Astrocyte (in vitro differentiated cells and primary cell): ENCODE measurements around the gene OR4K17. TPM values are rescaled to one million over a fixed set of nuclear protein-coding genes. Genes with fewer than 3 reads are reported as not detected.
"Not testable (repeated sequence)": the region's sequence is repeated elsewhere in the genome, so short reads cannot be mapped to it uniquely, and the experiment has no call there.

Experiments used
- DNase-seq: peaks from one replicate; pipeline ENCODE4 v3.0.0-alpha.2; 2010; ENCODE audit warnings: low read depth
- FAIRE-seq: peaks from 2 replicates; lab custom pipeline; 2011; peaks lifted over from hg19 to GRCh38; lab: Jason Lieb, UNC
- H2AFZ ChIP-seq: 2 replicates; pipeline ENCODE4 v1.6.0; 2012; ENCODE audit warnings: low read depth, low read length, inconsistent platforms
- H3K27ac ChIP-seq: 2 replicates; pipeline ENCODE4 v1.5.1; 2011; ENCODE audit warnings: low read depth, low read length, inconsistent platforms
- H3K27me3 ChIP-seq: 2 replicates; pipeline ENCODE4 v1.6.0; 2011; ENCODE audit warnings: low read length, inconsistent platforms; ENCODE audit not compliant: insufficient read depth
- H3K36me3 ChIP-seq: 2 replicates; pipeline ENCODE4 v1.5.1; 2011; ENCODE audit warnings: low read length, inconsistent platforms; ENCODE audit not compliant: insufficient read depth
- H3K4me1 ChIP-seq: 2 replicates; pipeline ENCODE4 v1.5.1; 2011; ENCODE audit warnings: low read length, inconsistent platforms; ENCODE audit not compliant: insufficient read depth
- H3K4me2 ChIP-seq: 2 replicates; pipeline ENCODE4 v1.6.0; 2012; ENCODE audit warnings: low read length, inconsistent platforms
- H3K4me3 ChIP-seq: 2 replicates; pipeline ENCODE4 v1.5.1; 2011; ENCODE audit warnings: low read depth, mild to moderate bottlenecking, low read length, inconsistent platforms; ENCODE audit not compliant: insufficient read depth
- H3K79me2 ChIP-seq: 2 replicates; pipeline ENCODE4 v1.6.0; 2012; ENCODE audit warnings: mild to moderate bottlenecking, low read length, inconsistent platforms; ENCODE audit not compliant: insufficient read depth
- H3K9ac ChIP-seq: 2 replicates; pipeline ENCODE4 v1.6.0; 2012; ENCODE audit warnings: mild to moderate bottlenecking, low read length, inconsistent platforms
- H3K9me3 ChIP-seq: 2 replicates; pipeline ENCODE4 v1.5.1; 2012; ENCODE audit warnings: low read depth, mild to moderate bottlenecking, low read length, inconsistent platforms; ENCODE audit not compliant: insufficient read depth
- H4K20me1 ChIP-seq: 2 replicates; pipeline ENCODE4 v1.6.0; 2012; ENCODE audit warnings: low read length, inconsistent platforms; ENCODE audit not compliant: insufficient read depth
- H3K27ac Mint-ChIP-seq: one replicate; pipeline ENCODE4 v1.8.0; 2021; ENCODE audit warnings: mild to moderate bottlenecking, mixed read lengths; ENCODE audit not compliant: unreplicated experiment
- H3K27me3 Mint-ChIP-seq: one replicate; pipeline ENCODE4 v1.8.0; 2021; ENCODE audit warnings: low read depth, mixed read lengths; ENCODE audit not compliant: unreplicated experiment
- H3K36me3 Mint-ChIP-seq: one replicate; pipeline ENCODE4 v1.8.0; 2021; ENCODE audit warnings: low read depth, mixed read lengths; ENCODE audit not compliant: unreplicated experiment
- H3K4me1 Mint-ChIP-seq: one replicate; pipeline ENCODE4 v1.8.0; 2021; ENCODE audit warnings: low read depth, mixed read lengths; ENCODE audit not compliant: unreplicated experiment
- H3K4me3 Mint-ChIP-seq: one replicate; pipeline ENCODE4 v1.8.0; 2021; ENCODE audit warnings: mild to moderate bottlenecking, moderate library complexity, mixed read lengths; ENCODE audit not compliant: unreplicated experiment
- H3K9me3 Mint-ChIP-seq: one replicate; pipeline ENCODE4 v1.8.0; 2021; ENCODE audit warnings: mild to moderate bottlenecking, mixed read lengths; ENCODE audit not compliant: unreplicated experiment
- EZH2 ChIP-seq: IDR thresholded peaks from 2 replicates; pipeline ENCODE4 v1.6.1; 2012; ENCODE audit warnings: mild to moderate bottlenecking, low read length, inconsistent platforms; ENCODE audit not compliant: insufficient read depth
- total RNA-seq: library from RNA; stranded (reverse); gene quantifications from 2 replicates; pipeline ENCODE4 v1.2.1, GENCODE V29; 2021
- TF ChIP-seq, protein P1 (sequence below): IDR thresholded peaks from 2 replicates; pipeline ENCODE4 v1.5.1; 2011; ENCODE audit warnings: low read depth, mild to moderate bottlenecking, inconsistent platforms, low read length, moderate library complexity; ENCODE audit not compliant: insufficient read depth

OR4K17 gene
- total RNA-seq, 1 donor from 2014 or later = not detected

DNA sequence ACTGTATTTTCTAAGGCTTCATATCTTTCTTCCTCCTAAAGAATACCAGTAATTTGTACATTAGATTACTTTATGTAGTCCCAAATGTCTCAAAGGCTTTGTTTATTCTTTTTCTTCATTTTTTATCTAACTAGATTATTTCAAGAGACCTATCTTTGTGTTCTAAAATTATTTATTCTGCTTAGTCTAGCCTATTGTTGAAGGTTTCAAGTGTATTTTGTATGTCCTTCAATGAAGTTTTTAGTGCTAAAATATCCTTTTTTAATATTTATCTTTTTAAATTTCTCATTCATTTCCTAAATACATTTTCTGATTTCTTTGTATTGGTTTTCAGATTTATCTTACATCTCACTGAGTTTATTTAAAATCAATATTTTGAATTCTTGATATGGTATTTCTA lies 53.9 kb downstream of the OR4K17 start:
- peaks cover 7% of the 10 kb centered on the region for H3K9me3 Mint-ChIP-seq
- FAIRE-seq = no peak

GRCh38 chr14:20167091-20167490 lies 56.6 kb downstream of the OR4K17 start:
- DNase-seq = no peak
- Mint-ChIP-seq H3K4me3 (no peak overlapping the region), H3K9me3 (peaks cover 7% of the 10 kb centered on the region), H3K27me3 (no peaks in the 10 kb centered on the region), H3K36me3 (no peaks in the 10 kb centered on the region), H3K27ac (no peak overlapping the region), H3K4me1 (no peaks in the 10 kb centered on the region)
- FAIRE-seq = no peak
- no peaks in the 10 kb centered on the region for H3K79me2 ChIP-seq
- no peaks in the 10 kb centered on the region for H3K4me1 ChIP-seq
- no peak overlapping the region for H3K4me2 ChIP-seq
- H3K9ac ChIP-seq = no peak overlapping the region
- H3K36me3 ChIP-seq = no peaks in the 10 kb centered on the region
- H3K9me3 ChIP-seq = peaks cover 6% of the 10 kb centered on the region
- no peak overlapping the region for H2AFZ ChIP-seq
- H3K4me3 ChIP-seq = no peak overlapping the region
- no peaks in the 10 kb centered on the region for H3K27me3 ChIP-seq
- H4K20me1 ChIP-seq = no peaks in the 10 kb centered on the region
- no peak overlapping the region for H3K27ac ChIP-seq
- TF ChIP-seq, protein P1, sequence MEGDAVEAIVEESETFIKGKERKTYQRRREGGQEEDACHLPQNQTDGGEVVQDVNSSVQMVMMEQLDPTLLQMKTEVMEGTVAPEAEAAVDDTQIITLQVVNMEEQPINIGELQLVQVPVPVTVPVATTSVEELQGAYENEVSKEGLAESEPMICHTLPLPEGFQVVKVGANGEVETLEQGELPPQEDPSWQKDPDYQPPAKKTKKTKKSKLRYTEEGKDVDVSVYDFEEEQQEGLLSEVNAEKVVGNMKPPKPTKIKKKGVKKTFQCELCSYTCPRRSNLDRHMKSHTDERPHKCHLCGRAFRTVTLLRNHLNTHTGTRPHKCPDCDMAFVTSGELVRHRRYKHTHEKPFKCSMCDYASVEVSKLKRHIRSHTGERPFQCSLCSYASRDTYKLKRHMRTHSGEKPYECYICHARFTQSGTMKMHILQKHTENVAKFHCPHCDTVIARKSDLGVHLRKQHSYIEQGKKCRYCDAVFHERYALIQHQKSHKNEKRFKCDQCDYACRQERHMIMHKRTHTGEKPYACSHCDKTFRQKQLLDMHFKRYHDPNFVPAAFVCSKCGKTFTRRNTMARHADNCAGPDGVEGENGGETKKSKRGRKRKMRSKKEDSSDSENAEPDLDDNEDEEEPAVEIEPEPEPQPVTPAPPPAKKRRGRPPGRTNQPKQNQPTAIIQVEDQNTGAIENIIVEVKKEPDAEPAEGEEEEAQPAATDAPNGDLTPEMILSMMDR = no peak

More for the DNA sequence above, 53.9 kb downstream of the OR4K17 start:
- Histone ChIP-seq H3K79me2 (no peaks in the 10 kb centered on the region), H4K20me1 (no peaks in the 10 kb centered on the region), H2AFZ (no peak overlapping the region), H3K4me2 (no peak overlapping the region), H3K36me3 (no peaks in the 10 kb centered on the region), H3K27me3 (no peaks in the 10 kb centered on the region), H3K27ac (no peak overlapping the region), H3K9ac (no peak overlapping the region), H3K4me3 (no peak overlapping the region), H3K9me3 (peaks cover 6% of the 10 kb centered on the region), H3K4me1 (no peaks in the 10 kb centered on the region)
- Mint-ChIP-seq H3K4me1 (no peaks in the 10 kb centered on the region), H3K27ac (no peak overlapping the region), H3K4me3 (no peak overlapping the region), H3K27me3 (no peaks in the 10 kb centered on the region), H3K36me3 (no peaks in the 10 kb centered on the region)
- TF ChIP-seq EZH2 = no peak
- TF ChIP-seq, protein P1 = no peak
- no peak for DNase-seq

DNA sequence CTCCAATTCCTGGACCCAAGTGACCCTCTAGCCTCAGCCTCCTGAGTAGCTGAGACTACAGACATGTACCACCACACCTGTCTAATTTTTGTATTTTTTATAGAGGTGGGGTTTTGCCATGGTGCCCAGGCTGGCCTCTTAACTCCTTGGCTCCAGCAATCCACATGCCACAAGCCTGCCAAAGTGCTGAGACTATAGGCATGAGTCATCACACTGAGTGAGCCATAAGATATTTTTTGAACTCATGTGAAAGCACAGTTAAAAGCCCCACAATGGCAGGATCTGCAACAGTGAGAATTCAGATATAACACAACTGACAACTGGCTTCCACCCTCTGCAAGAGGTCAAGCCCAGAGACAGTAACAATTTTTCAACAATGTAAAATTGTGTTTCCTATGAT lies 59.3 kb downstream of the OR4K17 start:
- H3K4me1 ChIP-seq, H3K27ac ChIP-seq, H3K27me3 ChIP-seq, H3K36me3 ChIP-seq, H3K36me3 Mint-ChIP-seq, H4K20me1 ChIP-seq, H3K27ac Mint-ChIP-seq, H2AFZ ChIP-seq, DNase-seq, H3K9me3 Mint-ChIP-seq, H3K27me3 Mint-ChIP-seq, FAIRE-seq, H3K79me2 ChIP-seq, H3K9me3 ChIP-seq, H3K4me1 Mint-ChIP-seq, H3K4me3 Mint-ChIP-seq, H3K9ac ChIP-seq, H3K4me3 ChIP-seq, H3K4me2 ChIP-seq: not testable (repeated sequence)

Other genes with a start within 250 kb of the OR4K17 start
- not detected in 2 replicates for gene OR4K2, start 235.6 kb upstream of the OR4K17 start, total RNA-seq
- not detected in 2 replicates for gene OR4K5, start 190.1 kb upstream of the OR4K17 start, total RNA-seq
- gene OR4K1, start 179.8 kb upstream of the OR4K17 start, total RNA-seq = not detected in 2 replicates
- gene OR4K15, start 135.1 kb upstream of the OR4K17 start, total RNA-seq = not detected in 2 replicates
- gene OR4Q2, start 108.6 kb upstream of the OR4K17 start, total RNA-seq = not detected in 2 replicates
- not detected in 2 replicates for gene OR4K14, start 91.4 kb upstream of the OR4K17 start, total RNA-seq
- not detected in 2 replicates for gene OR4K13, start 74.7 kb upstream of the OR4K17 start, total RNA-seq
- gene OR4L1, start 50.7 kb upstream of the OR4K17 start, total RNA-seq = not detected in 2 replicates
- gene OR4N5, start 28.1 kb downstream of the OR4K17 start, total RNA-seq = not detected in 2 replicates
- gene OR11G2, start 80.2 kb downstream of the OR4K17 start, total RNA-seq = not detected in 2 replicates
- not detected in 2 replicates for gene OR11H6, start 113.0 kb downstream of the OR4K17 start, total RNA-seq
- not detected in 2 replicates for gene OR11H7, start 118.2 kb downstream of the OR4K17 start, total RNA-seq
- gene OR11H4, start 128.5 kb downstream of the OR4K17 start, total RNA-seq = not detected in 2 replicates
- 25.4 and 26.1 TPM in 2 replicates for gene TTC5, start 195.2 kb downstream of the OR4K17 start, total RNA-seq
- gene CCNB1IP1, start 222.5 kb downstream of the OR4K17 start, total RNA-seq = 78.5 and 89.1 TPM in 2 replicates
- gene PARP2, start 232.9 kb downstream of the OR4K17 start, total RNA-seq = 20.9 and 21.5 TPM in 2 replicates